SU-DHL-6 (cell line): ENCODE measurements around the gene AHRR.

Experiments
- EZH2phosphoT487 ChIP-seq: fragments of 200-600 bp; sonication (generic), shearing (Covaris generic); conservative IDR thresholded peaks from 2 replicates; pipeline ENCODE4 v1.6.1; 2018; ENCODE audit warnings: mild to moderate bottlenecking, antibody characterized with exemption, low read length, moderate library complexity, mixed read lengths
- TF ChIP-seq, protein P1 (sequence below): fragments of 200-600 bp; sonication (generic); IDR thresholded peaks from one replicate; pipeline ENCODE4 v1.5.1; 2017; ENCODE audit warnings: antibody characterized with exemption, mild to moderate bottlenecking, low read length, moderate library complexity; ENCODE audit not compliant: insufficient read depth, poor library complexity, severe bottlenecking

DNA sequence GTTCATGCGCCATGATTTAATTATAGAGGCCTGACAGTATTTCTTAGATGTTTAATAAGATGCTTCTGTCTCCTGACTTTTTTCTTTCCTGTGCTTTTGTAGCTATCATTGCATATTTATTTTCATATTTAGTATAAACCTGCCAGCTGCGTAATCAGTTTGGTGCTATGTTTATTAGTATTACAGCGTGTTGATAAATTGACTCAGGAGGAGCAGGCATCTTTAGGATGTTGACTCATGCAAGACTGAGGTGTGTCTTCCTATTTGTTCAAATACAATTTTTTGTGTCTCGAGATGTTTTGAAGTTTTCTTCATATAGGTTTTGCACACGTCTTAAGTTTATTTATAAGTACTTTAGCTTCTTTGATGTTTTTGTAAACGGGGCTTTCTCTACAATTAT, 85.5 kb downstream of the AHRR start:
- TF ChIP-seq, protein P1, sequence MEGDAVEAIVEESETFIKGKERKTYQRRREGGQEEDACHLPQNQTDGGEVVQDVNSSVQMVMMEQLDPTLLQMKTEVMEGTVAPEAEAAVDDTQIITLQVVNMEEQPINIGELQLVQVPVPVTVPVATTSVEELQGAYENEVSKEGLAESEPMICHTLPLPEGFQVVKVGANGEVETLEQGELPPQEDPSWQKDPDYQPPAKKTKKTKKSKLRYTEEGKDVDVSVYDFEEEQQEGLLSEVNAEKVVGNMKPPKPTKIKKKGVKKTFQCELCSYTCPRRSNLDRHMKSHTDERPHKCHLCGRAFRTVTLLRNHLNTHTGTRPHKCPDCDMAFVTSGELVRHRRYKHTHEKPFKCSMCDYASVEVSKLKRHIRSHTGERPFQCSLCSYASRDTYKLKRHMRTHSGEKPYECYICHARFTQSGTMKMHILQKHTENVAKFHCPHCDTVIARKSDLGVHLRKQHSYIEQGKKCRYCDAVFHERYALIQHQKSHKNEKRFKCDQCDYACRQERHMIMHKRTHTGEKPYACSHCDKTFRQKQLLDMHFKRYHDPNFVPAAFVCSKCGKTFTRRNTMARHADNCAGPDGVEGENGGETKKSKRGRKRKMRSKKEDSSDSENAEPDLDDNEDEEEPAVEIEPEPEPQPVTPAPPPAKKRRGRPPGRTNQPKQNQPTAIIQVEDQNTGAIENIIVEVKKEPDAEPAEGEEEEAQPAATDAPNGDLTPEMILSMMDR: no peak
- no peak for TF ChIP-seq EZH2phosphoT487
